ENCODE measurements around the gene C1QTNF5. TPM values are rescaled to one million over a fixed set of nuclear protein-coding genes. Genes with fewer than 3 reads are reported as not detected.

The C1QTNF5 gene
- total RNA-seq, 1 experiment from 2014 or later, result not detected

DNA sequence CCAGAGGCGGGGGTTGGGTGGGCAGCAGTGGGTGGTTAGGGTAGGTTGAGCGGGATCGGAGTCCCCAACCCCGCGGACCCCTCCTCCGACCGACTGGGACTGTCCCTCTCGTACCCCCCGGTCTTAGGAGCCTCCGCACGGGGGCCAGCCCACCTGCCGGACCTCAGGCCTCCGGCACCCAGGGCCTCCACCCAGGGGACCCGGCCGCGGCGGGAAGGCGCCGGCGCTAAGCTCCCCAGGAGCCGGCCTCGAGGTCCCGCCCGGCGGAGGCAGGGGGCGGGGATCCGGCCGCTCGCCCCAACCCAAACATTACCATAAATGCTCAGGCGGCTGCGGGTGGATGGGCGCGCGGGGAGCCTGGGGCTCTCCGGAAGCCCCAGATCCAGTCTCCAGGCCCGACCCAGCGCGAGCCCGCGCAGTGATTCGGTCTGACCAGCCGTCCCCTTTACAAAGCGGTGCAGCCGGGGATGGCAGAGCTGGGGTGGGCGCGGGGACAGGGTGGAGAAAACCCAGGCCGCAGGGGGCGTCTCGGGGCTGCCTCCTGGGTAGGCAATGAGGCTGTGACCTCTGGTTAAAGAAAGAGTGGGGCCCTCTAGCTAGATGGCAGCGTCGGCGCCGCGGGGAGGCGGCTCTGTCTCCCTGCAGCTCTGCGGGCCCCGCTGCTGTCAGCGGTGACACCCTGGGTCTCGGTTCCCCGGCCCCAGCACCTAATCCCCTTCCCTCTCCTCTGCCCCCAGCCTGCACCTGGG, 19.7 kb downstream of the C1QTNF5 start:
- no TSS peak for BruUV-seq (replicated peaks)
- H3K27ac Mint-ChIP-seq (ENCODE audit: low read depth, unreplicated experiment), result peak overlapping the region; percentile 35
- TF ChIP-seq CTCF (IDR thresholded peaks at IDR 0.05; ENCODE audit: unreplicated experiment), result no peak

GRCh38 chr11:119320240-119320775, 20.4 kb downstream of the C1QTNF5 start:
- Mint-ChIP-seq H3K4me3 (ENCODE audit: unreplicated experiment) (no peak overlapping the region), H3K4me1 (ENCODE audit: insufficient read depth, unreplicated experiment) (peaks cover 14% of the 10 kb centered on the region), H3K9me3 (ENCODE audit: unreplicated experiment) (no peaks in the 10 kb centered on the region), H3K36me3 (ENCODE audit: insufficient read depth, unreplicated experiment) (no peaks in the 10 kb centered on the region), H3K27me3 (ENCODE audit: insufficient read depth, unreplicated experiment) (no peaks in the 10 kb centered on the region), H3K27ac (ENCODE audit: low read depth, unreplicated experiment) (no peak overlapping the region)
- BruUV-seq (replicated peaks), result no TSS peak
- TF ChIP-seq CTCF (IDR thresholded peaks at IDR 0.05; ENCODE audit: unreplicated experiment), result no peak
- no peak for DNase-seq (ENCODE audit: unreplicated experiment)
- CTCF ChIA-PET, result interaction anchor here (0.6 to 6.8 kb wide), 6 partner anchors 36 to 1280 kb away, joined by 3 to 97 read pairs (median 3); no protein-coding TSS in a partner anchor
- intact Hi-C loops (cut with micrococcal nuclease), result no loop called here
- POLR2A ChIA-PET, result interaction anchor here (0.7 to 1.3 kb wide), 5 partner anchors 18 to 116 kb away, joined by 3 to 4 read pairs (median 3); no protein-coding TSS in a partner anchor

More for the DNA sequence above, 19.7 kb downstream of the C1QTNF5 start:
- Mint-ChIP-seq H3K4me3 (ENCODE audit: unreplicated experiment) (peak overlapping the region; percentile 53), H3K27me3 (ENCODE audit: insufficient read depth, unreplicated experiment) (no peaks in the 10 kb centered on the region), H3K9me3 (ENCODE audit: unreplicated experiment) (no peaks in the 10 kb centered on the region), H3K36me3 (ENCODE audit: insufficient read depth, unreplicated experiment) (no peaks in the 10 kb centered on the region), H3K4me1 (ENCODE audit: insufficient read depth, unreplicated experiment) (peaks cover 14% of the 10 kb centered on the region)
- intact Hi-C loops (cut with micrococcal nuclease), result loop anchor here (1.0 kb wide), 1 partner anchor 153 kb away; no protein-coding TSS in a partner anchor
- DNase-seq (ENCODE audit: unreplicated experiment), result peak; percentile 59
- POLR2A ChIA-PET, result interaction anchor here (0.7 to 1.3 kb wide), 7 partner anchors 13 to 408 kb away, joined by 3 to 4 read pairs (median 3); partner anchors contain the start of genes NECTIN1 and RNF26
- CTCF ChIA-PET, result interaction anchor here (0.6 to 6.8 kb wide), 18 partner anchors 13 to 1280 kb away, joined by 3 to 97 read pairs (median 3); partner anchors contain the start of gene USP2

DNA sequence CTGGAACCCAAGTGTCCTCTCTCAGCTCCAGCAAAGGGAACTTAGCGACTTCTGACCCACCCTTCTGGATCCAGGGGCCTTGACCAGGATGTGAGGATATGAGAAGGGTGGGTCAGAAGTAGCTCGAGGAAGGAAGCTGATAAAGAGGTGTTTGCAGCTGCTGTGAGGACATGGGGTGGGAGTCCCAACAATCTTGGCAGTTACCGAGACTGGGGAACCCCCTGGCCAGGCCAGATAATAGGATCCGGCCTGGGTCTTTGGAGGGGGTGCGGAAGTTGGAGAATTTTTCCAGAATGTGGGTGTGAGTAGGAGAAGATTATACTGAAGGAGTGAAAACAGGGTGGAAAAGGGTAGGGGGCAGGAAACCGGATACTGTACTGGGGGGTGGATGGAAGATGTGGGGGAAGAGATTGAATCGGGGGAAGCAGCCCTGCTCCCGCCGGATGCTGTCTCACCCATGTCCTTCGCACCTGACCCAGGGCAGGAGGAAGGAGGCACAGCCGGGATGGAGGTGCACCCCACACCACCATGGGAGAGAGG, 20.9 kb downstream of the C1QTNF5 start:
- Mint-ChIP-seq H3K27ac (ENCODE audit: low read depth, unreplicated experiment) (peak overlapping the region; percentile 71), H3K4me3 (ENCODE audit: unreplicated experiment) (no peak overlapping the region), H3K27me3 (ENCODE audit: insufficient read depth, unreplicated experiment) (no peaks in the 10 kb centered on the region), H3K36me3 (ENCODE audit: insufficient read depth, unreplicated experiment) (no peaks in the 10 kb centered on the region), H3K4me1 (ENCODE audit: insufficient read depth, unreplicated experiment) (peaks cover 14% of the 10 kb centered on the region), H3K9me3 (ENCODE audit: unreplicated experiment) (no peaks in the 10 kb centered on the region)
- no peak for DNase-seq (ENCODE audit: unreplicated experiment)
- no peak for TF ChIP-seq CTCF (IDR thresholded peaks at IDR 0.05; ENCODE audit: unreplicated experiment)
- ChIA-PET POLR2A (no interaction called here), CTCF (interaction anchor here (0.6 to 1.1 kb wide), 4 partner anchors 56 to 805 kb away, joined by 3 to 4 read pairs (median 3); no protein-coding TSS in a partner anchor)
- intact Hi-C loops (cut with micrococcal nuclease), result no loop called here
- no TSS peak for BruUV-seq (replicated peaks)

DNA sequence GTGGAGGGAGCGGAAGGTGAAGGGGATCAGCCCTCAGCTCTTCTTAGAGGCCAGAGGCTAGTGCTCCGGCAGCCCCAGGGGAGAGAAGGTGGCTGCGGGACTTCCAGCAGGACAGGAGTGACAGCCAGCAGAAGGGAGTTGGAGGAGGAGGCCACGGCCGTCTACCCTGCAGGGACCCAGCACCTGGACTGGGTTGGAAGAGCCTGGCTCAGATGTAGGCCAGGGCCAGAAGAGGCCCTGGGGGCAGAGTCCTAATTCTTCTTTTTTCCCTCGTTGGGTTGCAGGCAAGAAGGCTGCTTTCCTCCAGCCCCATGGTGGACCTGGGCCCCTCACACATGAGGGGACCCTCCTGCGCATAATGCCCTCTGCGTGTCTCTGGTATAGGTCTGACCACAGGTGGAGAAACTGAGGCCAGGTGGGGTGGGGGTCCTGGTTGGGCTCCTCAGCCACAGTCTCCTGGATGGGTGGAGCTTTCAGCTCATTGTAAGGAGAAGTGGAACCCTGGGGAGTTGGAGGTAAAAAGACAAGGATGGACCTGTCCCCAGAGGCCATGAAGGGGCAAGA, 21.5 kb downstream of the C1QTNF5 start:
- TF ChIP-seq CTCF (IDR thresholded peaks at IDR 0.05; ENCODE audit: unreplicated experiment), result no peak
- Mint-ChIP-seq H3K27ac (ENCODE audit: low read depth, unreplicated experiment) (peak overlapping the region; percentile 71), H3K36me3 (ENCODE audit: insufficient read depth, unreplicated experiment) (no peaks in the 10 kb centered on the region), H3K9me3 (ENCODE audit: unreplicated experiment) (no peaks in the 10 kb centered on the region), H3K27me3 (ENCODE audit: insufficient read depth, unreplicated experiment) (no peaks in the 10 kb centered on the region), H3K4me3 (ENCODE audit: unreplicated experiment) (peak overlapping the region; percentile 5), H3K4me1 (ENCODE audit: insufficient read depth, unreplicated experiment) (peaks cover 14% of the 10 kb centered on the region)
- ChIA-PET CTCF (interaction anchor here (0.6 to 1.1 kb wide), 6 partner anchors 18 to 199 kb away, joined by 3 to 6 read pairs (median 4); no protein-coding TSS in a partner anchor), POLR2A (no interaction called here)
- no TSS peak for BruUV-seq (replicated peaks)
- intact Hi-C loops (cut with micrococcal nuclease), result no loop called here
- no peak for DNase-seq (ENCODE audit: unreplicated experiment)

Data from MCF 10A (cell line).